Dedifferentiated amniotic fluid mesenchymal stem cell (primary cell): ENCODE results near the gene ROPN1L.
A peak's percentile ranks its signal among the peaks of the same experiment; 100 is the strongest.

Experiments used
- DNase-seq: peaks from one replicate; pipeline ENCODE4 v3.0.0-alpha.2; 2016; ENCODE audit errors: extremely low spot score

ROPN1L gene

DNA sequence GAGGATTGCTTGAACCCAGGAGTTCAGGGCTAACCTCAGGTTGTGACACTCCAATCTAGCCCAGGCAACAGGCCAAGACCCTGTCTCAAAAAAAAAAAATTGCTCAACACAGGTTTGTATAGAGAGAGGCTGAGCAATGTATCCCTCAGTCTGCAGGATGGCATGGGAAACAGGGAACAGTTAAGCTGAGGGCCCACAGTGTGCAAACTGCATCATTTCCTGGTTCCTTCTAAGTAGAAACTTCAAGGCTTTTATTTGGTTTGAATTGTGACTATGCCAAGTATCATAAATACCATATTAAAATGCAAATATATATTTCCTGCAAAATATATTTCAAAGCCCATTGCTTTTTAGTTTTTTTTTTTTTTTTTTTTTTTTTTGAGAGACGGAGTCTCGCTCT is 13.7 kb upstream of the ROPN1L start:
- no peak for DNase-seq

DNA sequence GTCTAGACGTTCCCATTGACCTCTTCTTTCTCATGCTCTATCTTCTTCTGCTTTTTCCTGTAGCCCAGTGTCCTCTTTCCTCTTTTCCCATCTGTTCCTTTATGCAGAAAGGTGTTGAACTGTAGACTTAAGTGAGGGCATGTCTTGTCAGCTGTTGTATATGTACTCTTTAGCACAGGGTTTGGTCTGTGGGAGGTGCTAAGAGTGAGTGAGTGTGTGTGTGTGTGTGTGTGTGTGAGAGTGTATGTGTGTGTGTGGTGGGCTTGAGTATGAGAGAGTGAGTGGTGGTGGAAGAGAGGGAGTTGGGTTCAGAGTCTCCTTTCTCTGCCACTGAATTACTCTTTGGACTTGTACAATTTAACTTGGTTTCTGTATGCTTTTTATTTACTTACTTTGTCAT is 10.3 kb upstream of the ROPN1L start:
- no peak for DNase-seq

DNA sequence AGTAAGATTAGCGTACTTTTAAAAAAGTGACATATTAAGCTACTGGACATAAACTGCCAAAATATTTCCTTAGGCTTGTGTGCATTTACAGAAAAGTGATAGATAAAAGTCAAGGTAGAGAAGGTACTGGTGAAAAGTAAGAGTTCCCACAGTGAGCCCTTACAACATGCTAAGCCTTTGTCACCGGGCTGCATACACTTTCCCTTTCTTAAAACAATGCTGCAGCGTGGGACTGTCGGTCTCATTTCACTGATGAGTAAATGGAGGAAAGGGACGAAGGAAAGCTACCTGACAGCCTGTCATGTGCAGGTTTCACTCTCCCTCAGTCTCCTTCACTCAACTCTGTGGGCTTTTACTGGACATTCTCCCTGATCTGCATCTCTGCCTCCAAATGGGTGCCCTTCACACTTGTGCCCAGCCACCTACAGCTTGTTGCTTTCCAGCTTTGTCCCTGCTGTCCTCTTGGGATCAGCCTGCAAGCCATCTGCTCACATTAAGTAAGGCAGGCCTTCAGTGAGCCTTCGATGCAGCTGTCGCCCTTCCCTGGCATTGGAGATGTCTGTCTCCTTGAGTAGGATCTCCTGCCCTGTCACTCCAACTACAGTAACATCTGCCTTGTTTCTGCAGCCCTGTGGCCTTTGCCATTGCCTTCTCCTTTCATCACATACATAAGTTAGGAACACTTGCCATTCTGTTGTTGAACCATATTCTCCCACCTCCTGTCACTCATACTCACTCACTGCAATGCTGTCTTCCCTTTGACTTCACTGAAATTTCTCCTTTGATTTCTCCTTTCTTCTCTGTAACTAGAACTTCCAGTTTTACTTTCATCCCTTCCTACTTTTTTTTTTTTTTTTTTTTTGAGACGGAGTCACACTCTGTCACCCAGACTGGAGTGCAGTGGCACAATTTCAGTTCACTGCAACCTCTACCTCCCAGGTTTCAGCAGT is 9.3 kb upstream of the ROPN1L start:
- DNase-seq: no peak

DNA sequence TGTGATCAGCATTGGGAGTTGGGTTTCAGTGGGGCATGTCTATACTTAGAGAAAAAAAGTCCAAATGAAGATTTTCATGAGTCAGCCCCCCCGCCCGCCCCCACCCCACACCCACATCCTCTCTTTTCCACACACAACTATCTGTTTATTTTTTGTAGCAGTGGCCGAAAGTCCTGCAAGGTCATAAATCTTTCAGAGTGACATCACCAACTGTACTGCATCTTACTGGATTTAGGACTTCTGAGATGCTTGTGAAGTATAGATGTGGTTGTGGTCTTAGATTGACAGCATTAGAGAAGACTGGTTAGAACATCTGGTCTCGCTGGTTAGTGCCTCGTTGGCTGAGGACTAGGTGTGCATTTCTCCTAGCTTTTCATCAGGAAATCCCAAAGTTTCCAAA is 7.3 kb upstream of the ROPN1L start:
- no peak for DNase-seq

DNA sequence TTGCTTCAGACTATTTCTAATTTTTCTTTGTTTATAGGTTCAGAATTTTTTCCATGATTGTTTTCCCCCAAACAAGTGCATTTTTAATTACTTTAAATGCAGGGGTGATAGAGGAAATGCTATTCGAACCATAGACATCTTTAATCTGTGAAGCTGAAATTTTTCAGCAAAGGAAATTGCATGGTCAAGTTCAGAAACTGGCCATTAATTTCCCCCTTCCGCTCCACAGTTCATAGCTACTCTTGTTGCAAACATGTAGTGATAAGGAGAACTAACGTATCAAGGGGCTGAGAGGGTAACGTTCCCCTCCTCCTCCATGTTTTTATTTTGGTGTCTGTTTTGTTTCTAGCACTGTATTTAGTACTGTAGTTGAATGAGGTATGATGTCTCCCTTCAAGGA is 3.4 kb upstream of the ROPN1L start:
- DNase-seq: no peak

DNA sequence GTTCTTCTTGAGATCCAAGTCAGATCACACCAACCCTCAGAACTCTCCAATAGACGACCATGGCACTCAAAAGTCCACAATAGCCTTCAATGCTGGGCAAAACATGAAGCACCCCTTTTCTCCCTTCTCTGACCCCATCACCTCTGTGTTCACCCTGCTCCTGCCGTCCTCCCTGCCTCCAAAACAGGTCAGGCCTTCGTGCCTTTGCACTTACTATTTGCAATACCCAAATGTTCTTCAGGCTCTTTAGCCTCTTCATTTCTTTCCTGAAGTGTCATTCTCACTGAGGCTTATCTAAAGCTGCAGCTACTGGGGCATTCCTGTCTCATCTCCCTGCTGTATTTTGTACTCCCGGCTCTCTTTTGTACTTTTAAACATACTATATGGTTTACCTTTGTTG is 2.0 kb upstream of the ROPN1L start:
- no peak for DNase-seq

DNA sequence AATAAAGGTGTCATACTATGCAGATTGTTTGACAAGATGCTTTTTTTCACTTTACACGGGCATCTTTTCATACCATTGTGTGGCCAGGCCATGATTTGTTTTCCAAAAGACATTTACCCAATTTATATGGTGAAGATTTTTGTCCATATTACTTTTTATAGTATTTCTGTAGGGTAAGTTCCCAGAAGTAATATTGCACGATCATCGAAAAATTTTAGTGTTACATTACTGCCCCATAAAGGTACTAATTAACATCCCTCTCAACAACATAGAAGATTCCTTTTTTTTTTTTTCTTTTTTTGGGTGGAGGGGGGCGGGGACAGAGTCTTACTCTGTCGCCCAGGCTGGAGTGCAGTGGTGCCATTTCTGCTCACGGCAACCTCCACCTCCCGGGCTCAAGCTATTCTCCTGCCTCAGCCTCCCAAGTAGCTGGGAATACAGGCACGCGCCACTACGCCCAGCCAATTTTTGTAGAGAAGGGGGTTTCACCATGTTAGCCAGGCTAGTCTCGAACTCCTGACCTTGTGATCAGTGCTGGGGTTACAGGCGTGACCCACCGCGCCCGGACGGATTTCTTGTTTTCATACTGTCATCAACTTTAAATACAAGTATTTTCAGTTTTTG is 1.2 kb upstream of the ROPN1L start:
- DNase-seq: no peak

DNA sequence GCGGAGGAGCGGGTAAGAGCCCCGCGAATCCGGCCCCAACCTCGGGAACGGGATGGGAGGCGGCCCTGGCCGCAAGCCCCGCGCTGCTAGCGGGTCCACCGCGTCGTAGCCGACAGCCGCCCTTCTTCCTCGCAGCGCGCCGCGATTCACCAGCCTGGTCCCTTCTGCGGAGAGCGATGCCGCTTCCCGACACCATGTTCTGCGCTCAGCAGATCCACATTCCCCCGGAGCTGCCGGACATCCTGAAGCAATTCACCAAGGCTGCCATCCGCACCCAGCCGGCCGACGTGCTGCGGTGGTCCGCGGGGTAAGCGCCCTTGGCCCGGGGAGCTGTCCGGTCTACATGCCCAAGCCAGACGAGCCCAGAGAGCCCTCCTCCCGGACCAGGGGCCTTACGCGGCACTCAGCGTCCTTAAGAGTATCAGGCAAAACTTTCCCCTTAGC is 335 bp downstream of the ROPN1L start:
- no peak for DNase-seq

DNA sequence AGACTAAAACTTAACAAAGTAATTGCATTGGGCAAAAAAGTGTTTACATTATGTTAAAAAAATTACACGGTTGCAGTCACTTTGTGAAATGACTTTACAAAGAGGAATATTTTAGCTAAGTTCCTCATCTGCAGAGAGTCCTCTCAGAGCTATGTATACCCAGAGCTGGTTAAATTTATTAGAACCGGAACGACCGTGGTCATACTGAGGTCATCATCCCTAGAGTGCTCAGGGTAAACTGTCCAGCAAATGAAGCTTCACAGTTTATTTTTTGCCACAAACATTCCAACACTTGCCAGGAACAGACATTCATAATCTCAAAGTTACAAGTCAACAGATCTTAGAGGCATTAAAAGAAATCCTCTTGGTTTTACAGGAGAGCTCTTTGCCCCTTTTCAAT is 897 bp downstream of the ROPN1L start:
- DNase-seq: no peak

DNA sequence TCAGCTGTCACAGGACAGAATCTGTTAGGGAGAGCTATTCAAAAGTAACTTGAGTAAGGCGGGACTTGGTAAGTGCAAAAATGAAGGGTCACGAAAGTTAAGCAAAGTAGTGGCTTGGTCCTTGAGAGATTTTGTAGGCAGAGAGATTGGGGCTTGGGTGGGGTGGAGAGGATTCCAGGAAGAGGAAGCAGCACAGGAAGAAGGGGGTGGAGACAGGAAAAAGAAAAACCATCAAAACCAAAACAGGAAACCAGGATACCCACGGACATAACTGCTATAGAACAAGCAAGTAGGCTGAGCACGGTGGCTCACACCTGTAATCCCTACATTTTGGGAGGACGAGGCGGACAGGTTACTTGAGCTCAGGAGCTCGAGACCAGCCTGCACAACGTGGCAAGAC is 3.7 kb downstream of the ROPN1L start:
- DNase-seq: no peak

DNA sequence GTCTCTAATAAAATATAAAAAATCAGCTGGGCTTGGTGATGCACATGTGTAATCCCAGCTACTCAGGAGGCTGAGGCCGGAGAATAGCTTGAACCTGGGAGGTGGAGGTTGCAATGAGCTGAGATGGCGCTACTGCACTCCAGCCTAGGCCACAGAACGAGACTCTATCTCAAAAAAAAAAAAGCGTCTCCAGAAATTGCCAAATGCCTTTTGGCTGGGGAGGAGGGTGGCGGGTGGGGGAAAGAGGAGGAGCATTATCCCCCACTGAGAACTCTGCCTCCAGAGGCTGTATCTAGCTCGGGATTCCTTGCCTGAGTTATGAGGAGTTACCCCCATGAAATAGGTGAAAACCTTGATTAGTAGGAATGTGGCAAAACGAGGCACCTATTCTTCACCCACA is 4.8 kb downstream of the ROPN1L start:
- no peak for DNase-seq

DNA sequence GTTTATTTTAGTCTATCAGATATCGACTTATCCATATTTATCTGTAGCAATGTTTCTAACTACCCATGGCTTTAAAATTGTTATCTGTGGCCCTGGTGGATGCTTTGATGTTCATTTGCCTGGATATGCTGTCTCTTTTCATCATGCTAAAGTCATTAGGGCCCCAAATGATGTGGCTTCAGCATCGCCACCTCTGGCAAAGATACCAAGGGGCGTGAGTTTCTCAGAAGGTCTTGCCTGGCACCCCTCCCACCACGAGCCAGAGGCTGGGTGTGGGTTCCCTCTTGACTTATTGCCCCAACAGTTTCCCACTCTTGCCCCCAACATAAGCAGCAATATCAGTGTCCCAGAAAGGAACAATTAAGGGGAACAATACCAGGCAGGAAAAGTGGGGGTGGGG is 5.4 kb downstream of the ROPN1L start:
- no peak for DNase-seq

DNA sequence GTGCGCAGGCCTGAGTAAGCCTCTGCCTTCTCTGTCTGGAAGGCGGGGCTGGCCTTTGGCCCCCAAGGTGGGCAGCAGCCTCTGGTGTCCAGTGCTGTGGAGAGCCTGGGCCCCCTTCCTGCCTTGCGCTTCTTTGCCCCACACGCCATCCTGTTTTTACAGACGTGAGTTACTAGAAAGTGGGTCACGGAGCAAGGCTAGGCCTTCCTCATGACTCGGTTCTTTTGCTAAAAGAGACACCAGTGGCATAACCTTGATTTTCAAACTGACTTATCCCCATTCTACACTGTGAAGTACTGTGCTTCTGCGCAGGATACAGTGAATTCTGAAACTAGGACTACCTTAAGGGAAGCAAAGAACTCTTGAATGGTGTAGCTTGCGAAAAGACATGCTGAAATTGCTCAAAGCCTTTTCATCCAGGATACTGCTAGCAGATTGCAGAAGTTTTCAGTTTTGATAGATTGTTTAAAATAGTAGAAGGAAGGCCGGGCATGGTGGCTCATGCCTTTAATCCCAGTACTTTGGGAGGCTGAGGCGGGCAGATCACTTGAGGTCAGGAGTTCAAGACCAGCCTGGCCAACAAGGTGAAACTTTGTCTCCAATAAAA is 7.2 kb downstream of the ROPN1L start:
- DNase-seq: no peak

DNA sequence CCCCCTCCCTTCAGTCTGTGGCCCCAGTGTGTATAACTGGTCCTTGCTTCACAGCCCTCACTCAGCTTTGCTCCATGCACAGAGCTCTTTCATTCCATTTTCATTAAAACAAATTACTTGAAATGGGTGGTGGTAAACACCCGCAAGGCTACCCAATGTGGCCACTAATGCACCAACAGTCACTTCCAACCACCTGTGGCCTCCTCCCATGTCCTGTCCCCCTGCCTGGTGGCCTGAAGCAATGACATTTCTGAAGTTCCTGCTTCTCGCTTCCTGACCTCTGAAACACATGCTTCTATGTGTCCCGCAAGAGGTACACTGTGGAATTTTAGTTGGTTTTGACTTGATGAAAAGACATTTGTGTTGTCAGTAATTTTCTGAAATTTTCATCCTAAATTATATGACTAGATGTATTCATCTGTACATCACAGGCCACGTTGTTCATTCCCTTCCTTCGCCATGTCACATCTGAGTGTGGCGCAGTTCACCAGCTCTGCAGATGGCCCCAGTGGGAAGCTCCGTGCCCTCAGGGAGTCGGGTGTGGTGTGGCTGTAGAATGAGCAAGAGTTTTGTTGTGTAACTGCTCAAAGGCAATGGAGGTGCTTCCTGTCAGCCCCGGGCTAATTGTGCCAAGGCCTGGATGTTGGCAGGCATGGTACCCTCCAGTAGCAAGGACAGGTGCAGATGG is 9.6 kb downstream of the ROPN1L start:
- no peak for DNase-seq

DNA sequence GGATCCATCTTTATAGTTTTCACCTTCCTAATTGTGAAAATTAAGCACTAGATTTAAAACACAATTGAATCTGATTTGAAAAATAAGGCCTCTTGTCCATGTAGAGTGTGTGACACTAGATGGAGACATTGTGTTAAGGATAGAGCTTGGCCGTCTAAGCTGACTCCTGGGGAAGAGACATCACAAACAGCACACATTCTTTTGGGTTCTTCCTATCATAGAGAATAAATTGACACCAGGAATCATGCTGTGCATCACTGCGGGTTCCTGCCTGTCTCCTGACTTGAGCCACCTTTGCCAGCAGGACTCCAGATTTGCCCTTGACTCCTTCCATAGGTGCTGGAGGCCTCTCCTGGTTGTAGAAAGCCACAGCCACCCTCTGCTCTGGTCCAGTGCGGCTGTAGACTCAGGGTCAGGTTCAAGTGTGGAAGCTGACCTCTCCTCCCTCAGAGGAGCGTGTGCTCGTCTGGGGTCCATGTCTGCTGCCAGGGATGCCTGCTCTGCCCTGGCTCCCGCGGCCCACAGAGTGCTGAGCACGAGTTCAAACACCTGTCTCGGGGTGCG is 11.2 kb downstream of the ROPN1L start:
- peak; percentile 90 for DNase-seq

DNA sequence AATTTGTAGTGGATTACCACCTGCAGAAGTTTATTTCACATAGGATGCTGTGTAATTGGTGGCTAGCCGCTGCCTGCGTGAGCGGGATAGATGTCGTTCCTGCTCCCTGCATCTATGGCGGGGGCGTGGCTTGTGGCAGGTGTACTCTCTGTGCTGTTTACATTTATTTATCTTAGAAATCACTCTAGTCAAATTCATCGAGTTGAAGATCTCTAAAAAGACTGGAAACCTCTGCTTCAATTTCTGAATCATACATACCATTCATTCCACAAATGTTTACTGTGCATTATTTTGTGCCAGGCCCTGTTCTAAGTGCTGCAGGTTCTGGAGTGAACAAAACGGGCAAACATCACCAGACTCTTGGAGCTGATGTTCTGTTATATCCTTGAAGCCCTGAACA is 11.9 kb downstream of the ROPN1L start:
- no peak for DNase-seq

DNA sequence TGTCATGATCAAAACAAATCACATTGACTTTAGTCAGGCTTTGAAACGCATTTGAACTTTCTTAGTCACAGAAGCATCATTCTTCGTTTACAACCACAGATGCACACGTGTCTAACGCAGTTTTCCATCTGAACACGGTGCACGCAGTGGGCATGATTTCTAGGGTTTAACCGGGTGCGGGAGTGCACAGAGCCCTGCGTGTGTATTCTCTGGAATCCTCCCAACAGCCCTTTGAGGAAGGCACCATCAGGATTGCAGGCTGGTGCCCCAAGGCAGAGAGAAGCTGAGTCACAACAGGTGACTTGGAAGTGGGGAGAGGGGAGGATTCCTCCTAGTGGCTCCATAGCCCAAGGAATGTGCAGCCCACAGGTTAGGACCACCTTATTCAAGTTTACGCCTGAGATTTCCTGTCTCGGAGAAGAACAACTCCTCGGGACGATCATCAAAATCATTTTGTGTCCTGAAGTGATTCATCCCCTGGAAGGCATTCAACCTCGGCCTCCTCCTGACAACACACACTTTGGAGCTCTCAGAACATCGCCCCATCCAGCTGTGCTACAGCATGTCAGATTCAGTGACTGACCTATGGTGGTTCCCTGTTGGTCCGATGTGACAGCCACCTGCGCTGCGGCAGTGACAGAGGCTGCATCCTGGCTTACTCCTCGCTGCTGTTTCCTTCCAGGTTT is 13.1 kb downstream of the ROPN1L start:
- no peak for DNase-seq

DNA sequence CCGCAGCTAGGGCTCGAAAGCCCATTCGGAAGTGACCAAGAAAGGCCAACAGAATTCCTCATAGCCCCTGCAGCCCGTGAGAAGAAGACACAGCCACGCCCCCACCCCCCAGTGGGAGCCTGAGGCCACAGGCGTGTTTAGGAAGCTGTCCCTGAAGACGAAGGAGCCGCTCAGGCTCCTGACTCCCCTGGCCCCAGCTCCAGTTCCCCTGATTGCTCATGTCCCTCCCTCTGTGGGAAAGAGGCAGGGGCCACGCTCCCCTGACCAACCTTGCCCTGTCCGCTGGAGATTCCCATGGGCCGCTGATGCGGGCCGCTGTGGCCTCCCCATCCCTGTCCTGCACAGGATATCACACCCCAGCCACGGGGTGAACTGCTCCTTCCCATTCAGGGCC is 13.6 kb downstream of the ROPN1L start:
- no peak for DNase-seq

DNA sequence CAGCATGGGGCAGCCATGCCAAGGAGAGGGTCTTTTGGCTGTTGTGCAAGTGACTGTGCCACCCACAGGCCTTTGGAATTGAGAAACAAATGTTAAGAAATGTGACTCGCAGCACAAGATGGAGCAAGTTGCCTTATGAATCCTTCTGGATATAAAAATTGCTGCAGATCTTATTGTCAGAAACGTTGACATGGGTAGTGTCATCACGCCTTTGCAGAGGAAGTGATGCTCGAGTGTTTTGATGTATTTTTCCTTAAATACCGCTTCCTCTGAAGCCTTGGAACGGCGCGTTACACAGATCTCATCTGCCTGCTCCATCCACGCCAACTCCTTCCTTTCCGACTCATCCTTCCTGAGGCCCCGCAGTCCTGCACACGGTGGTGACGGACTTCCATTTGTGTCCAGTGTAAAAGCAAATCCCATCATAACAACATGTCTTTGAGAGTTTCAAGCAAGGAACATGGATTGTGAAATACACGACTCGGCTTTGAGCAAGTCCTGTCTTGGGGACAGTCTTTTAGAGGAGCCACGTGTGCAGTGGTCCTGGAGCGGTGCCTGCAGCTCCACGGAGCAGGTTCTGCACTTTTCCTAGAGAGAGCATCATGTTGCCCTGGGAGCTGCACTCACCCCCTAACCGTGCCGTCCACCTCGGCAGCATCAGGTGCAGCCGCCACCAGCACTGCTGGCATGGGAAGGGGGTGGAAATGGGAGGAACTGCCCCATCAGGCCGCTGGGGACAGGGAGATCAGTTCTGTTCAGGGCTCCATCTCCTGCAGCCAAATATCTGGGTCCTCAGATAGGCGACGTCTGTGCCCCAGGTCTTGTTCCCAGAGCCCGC is 15.1 kb downstream of the ROPN1L start:
- DNase-seq: no peak
